ENCODE results near the gene KCNE3. TPM values are rescaled to one million over a fixed set of nuclear protein-coding genes. Genes with fewer than 3 reads are reported as not detected.

Gene KCNE3
- total and polyA plus RNA-seq, 9 of the 15 experiments (the other 6 are each of a cell fraction or from before 2014, with no cell fraction given), result 1.6 to 8.7 (median 6.2) TPM

Small RNAs within 50 kb of the gene (small RNA-seq; reads per million reads assigned to genes)
- not detected for gene CYCSP27

Other genes with a start within 250 kb of the KCNE3 start
- gene P4HA3, start 155.9 kb downstream of the KCNE3 start, total RNA-seq (2014; rRNA removed), result not detected in 2 replicates
- not detected in 2 replicates for gene P4HA3, start 155.9 kb downstream of the KCNE3 start, total RNA-seq (2014; rRNA removed; fragmentation: Illumina TruSeq; extraction: Trizol)
- not detected in 2 replicates for gene P4HA3, start 155.9 kb downstream of the KCNE3 start, total RNA-seq (2015; rRNA removed; fragmentation: Illumina TruSeq; extraction: Trizol)
- gene P4HA3, start 155.9 kb downstream of the KCNE3 start, total RNA-seq (2021), result not detected in 2 replicates
- 0.03 TPM in 1 of 2 replicates, not detected in the other for gene P4HA3, start 155.9 kb downstream of the KCNE3 start, polyA plus RNA-seq (2011; rRNA removed)
- not detected in 2 replicates for gene P4HA3, start 155.9 kb downstream of the KCNE3 start, polyA plus RNA-seq (2014; fragmentation: Illumina TruSeq; extraction: Trizol)
- gene P4HA3, start 155.9 kb downstream of the KCNE3 start, polyA plus RNA-seq (2014; fragmentation: Nextera tagmentation; extraction: Ambion mirVana), result under 1 TPM in 1 of 2 experiments, not detected in 1; 0.01 TPM
- gene P4HA3, start 155.9 kb downstream of the KCNE3 start, polyA plus RNA-seq (2014; rRNA removed), result not detected in 2 replicates
- gene PGM2L1, start 69.1 kb downstream of the KCNE3 start, total RNA-seq (2014; rRNA removed), result 0.36 and 0.57 TPM in 2 replicates
- 0.95 and 1.4 TPM in 2 replicates for gene PGM2L1, start 69.1 kb downstream of the KCNE3 start, total RNA-seq (2014; rRNA removed; fragmentation: Illumina TruSeq; extraction: Trizol)
- 0.53 and 0.76 TPM in 2 replicates for gene PGM2L1, start 69.1 kb downstream of the KCNE3 start, total RNA-seq (2015; rRNA removed; fragmentation: Illumina TruSeq; extraction: Trizol)
- 0.75 and 0.78 TPM in 2 replicates for gene PGM2L1, start 69.1 kb downstream of the KCNE3 start, total RNA-seq (2021)
- gene PGM2L1, start 69.1 kb downstream of the KCNE3 start, polyA plus RNA-seq (2011; rRNA removed), result 0.35 and 0.63 TPM in 2 replicates
- gene PGM2L1, start 69.1 kb downstream of the KCNE3 start, polyA plus RNA-seq (2014; fragmentation: Illumina TruSeq; extraction: Trizol), result 0.80 and 0.87 TPM in 2 replicates
- under 1 TPM; 0.32 to 0.46 TPM for gene PGM2L1, start 69.1 kb downstream of the KCNE3 start, polyA plus RNA-seq (2014; fragmentation: Nextera tagmentation; extraction: Ambion mirVana)
- gene PGM2L1, start 69.1 kb downstream of the KCNE3 start, polyA plus RNA-seq (2014; rRNA removed), result 0.22 and 0.49 TPM in 2 replicates
- gene LIPT2, start 26.2 kb upstream of the KCNE3 start, total RNA-seq (2014; rRNA removed), result 4.5 and 5.5 TPM in 2 replicates
- 2.3 and 3.3 TPM in 2 replicates for gene LIPT2, start 26.2 kb upstream of the KCNE3 start, total RNA-seq (2014; rRNA removed; fragmentation: Illumina TruSeq; extraction: Trizol)
- gene LIPT2, start 26.2 kb upstream of the KCNE3 start, total RNA-seq (2015; rRNA removed; fragmentation: Illumina TruSeq; extraction: Trizol), result 3.6 and 4.7 TPM in 2 replicates
- 2.6 and 2.9 TPM in 2 replicates for gene LIPT2, start 26.2 kb upstream of the KCNE3 start, total RNA-seq (2021)
- 4.5 and 5.2 TPM in 2 replicates for gene LIPT2, start 26.2 kb upstream of the KCNE3 start, polyA plus RNA-seq (2011; rRNA removed)
- 3.3 and 4.3 TPM in 2 replicates for gene LIPT2, start 26.2 kb upstream of the KCNE3 start, polyA plus RNA-seq (2014; fragmentation: Illumina TruSeq; extraction: Trizol)
- gene LIPT2, start 26.2 kb upstream of the KCNE3 start, polyA plus RNA-seq (2014; fragmentation: Nextera tagmentation; extraction: Ambion mirVana), result 1 to 10 TPM in 1 of 2 experiments, under 1 TPM in 1; 1.00 to 1.4 TPM
- 2.9 and 3.5 TPM in 2 replicates for gene LIPT2, start 26.2 kb upstream of the KCNE3 start, polyA plus RNA-seq (2014; rRNA removed)
- gene POLD3, start 125.0 kb upstream of the KCNE3 start, total RNA-seq (2014; rRNA removed), result 10.6 and 11.9 TPM in 2 replicates
- gene POLD3, start 125.0 kb upstream of the KCNE3 start, total RNA-seq (2014; rRNA removed; fragmentation: Illumina TruSeq; extraction: Trizol), result 21.6 and 26.1 TPM in 2 replicates
- gene POLD3, start 125.0 kb upstream of the KCNE3 start, total RNA-seq (2015; rRNA removed; fragmentation: Illumina TruSeq; extraction: Trizol), result 22.4 and 24.6 TPM in 2 replicates
- 20.9 and 22.1 TPM in 2 replicates for gene POLD3, start 125.0 kb upstream of the KCNE3 start, total RNA-seq (2021)
- 36.9 and 40.1 TPM in 2 replicates for gene POLD3, start 125.0 kb upstream of the KCNE3 start, polyA plus RNA-seq (2011; rRNA removed)
- gene POLD3, start 125.0 kb upstream of the KCNE3 start, polyA plus RNA-seq (2014; fragmentation: Illumina TruSeq; extraction: Trizol), result 21.6 and 25.2 TPM in 2 replicates
- gene POLD3, start 125.0 kb upstream of the KCNE3 start, polyA plus RNA-seq (2014; fragmentation: Nextera tagmentation; extraction: Ambion mirVana), result 10 to 100 TPM; 27.2 to 28.6 TPM
- gene POLD3, start 125.0 kb upstream of the KCNE3 start, polyA plus RNA-seq (2014; rRNA removed), result 19.5 and 20.8 TPM in 2 replicates